Cardiac atrium fibroblast (primary cell): Measurements from ENCODE around the gene RAB32. TPM values are rescaled to one million over a fixed set of nuclear protein-coding genes. Genes with fewer than 3 reads are reported as not detected.

Experiments used
- total RNA-seq: library from RNA; depleted of rRNA; stranded (reverse); fragments of >200 nt; gene quantifications from 2 replicates; pipeline ENCODE4 v1.2.3, GENCODE V29; 2015

The RAB32 gene
- 67.9 and 78.9 TPM in 2 replicates for total RNA-seq

GRCh38 chr6:146543211-146543939 is at the start of gene RAB32:
Gene RAB32, plus strand, starts transcription at chr6:146543833. Its CDS starts 39 bp downstream, at chr6:146543872.

GRCh38 chr6:146598772-146599405 is 55.3 kb downstream of the RAB32 start, which contains the start of gene ADGB:
Gene ADGB, plus strand, starts transcription at chr6:146598972. Its CDS starts 69 bp downstream, at chr6:146599041.

Other genes with a start within 250 kb of the RAB32 start
- gene ADGB, start 55.1 kb downstream of the RAB32 start, total RNA-seq: not detected in 2 replicates